ENCODE data around the gene ARID1B.

GRCh38 chr6:157201083-157201482 is 423.9 kb downstream of the ARID1B start:
- TF ChIP-seq, protein P1, sequence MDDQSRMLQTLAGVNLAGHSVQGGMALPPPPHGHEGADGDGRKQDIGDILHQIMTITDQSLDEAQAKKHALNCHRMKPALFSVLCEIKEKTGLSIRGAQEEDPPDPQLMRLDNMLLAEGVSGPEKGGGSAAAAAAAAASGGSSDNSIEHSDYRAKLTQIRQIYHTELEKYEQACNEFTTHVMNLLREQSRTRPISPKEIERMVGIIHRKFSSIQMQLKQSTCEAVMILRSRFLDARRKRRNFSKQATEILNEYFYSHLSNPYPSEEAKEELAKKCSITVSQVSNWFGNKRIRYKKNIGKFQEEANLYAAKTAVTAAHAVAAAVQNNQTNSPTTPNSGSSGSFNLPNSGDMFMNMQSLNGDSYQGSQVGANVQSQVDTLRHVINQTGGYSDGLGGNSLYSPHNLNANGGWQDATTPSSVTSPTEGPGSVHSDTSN (CRISPR knock-in tag; IDR thresholded peaks at IDR 0.05; ENCODE audit: borderline replicate concordance), result no peak
- TF ChIP-seq ZNF740 (CRISPR knock-in tag; IDR thresholded peaks at IDR 0.05) (no peak), RNF2 (conservative IDR thresholded peaks at IDR 0.05; ENCODE audit: low read depth) (no peak), ZSCAN5A (CRISPR knock-in tag; IDR thresholded peaks at IDR 0.05; ENCODE audit: borderline replicate concordance) (no peak), MYNN (CRISPR knock-in tag; IDR thresholded peaks at IDR 0.05; ENCODE audit: low read depth) (no peak), ETV6 (CRISPR knock-in tag; conservative IDR thresholded peaks at IDR 0.05) (no peak), JDP2 (CRISPR knock-in tag; IDR thresholded peaks at IDR 0.05; ENCODE audit: borderline replicate concordance) (no peak), POLR2AphosphoS5 (IDR thresholded peaks at IDR 0.05; ENCODE audit: low read depth, low read length) (no peak)
